ENCODE measurements around the gene DEPP1. TPM values are rescaled to one million over a fixed set of nuclear protein-coding genes. Genes with fewer than 3 reads are reported as not detected.

The DEPP1 gene
- total and polyA plus RNA-seq, 2 of the 13 experiments (the other 11 are each of a cell fraction or from before 2014, with no cell fraction given) = 14.8 to 270 TPM

GRCh38 chr10:45023426-45023825 lies 44.8 kb upstream of the DEPP1 start:
- 0% methylated on average over 2 of the region's 2 CpGs for WGBS (ENCODE audit: low lambda C conversion rate)
- intact Hi-C loops (cut with micrococcal nuclease; ENCODE audit: unreplicated experiment) = no loop called here
- CTCF ChIA-PET (ENCODE audit: low intra/inter-chr PET ratio, low total read pairs) = no interaction called here

More at GRCh38 chr10:45023426-45023825, 44.8 kb upstream of the DEPP1 start:
- no TSS peak for BruUV-seq (replicated peaks)
- Histone ChIP-seq H3K9me3 (ENCODE audit: low read length) (no peaks in the 10 kb centered on the region), H3K36me3 (replicated peaks in 1 of 2; ENCODE audit: control insufficient read depth in 1 of 2, insufficient read depth in 2 of 2, low read length in 2 of 2) (no peaks in the 10 kb centered on the region), H4K20me1 (ENCODE audit: insufficient read depth, low read length) (no peaks in the 10 kb centered on the region), H3K4me3 (replicated peaks in 1 of 3; ENCODE audit: insufficient read depth in 1 of 3, low read depth in 2 of 3, low read length in 3 of 3) (no peak overlapping the region), H3K27me3 (ENCODE audit: control insufficient read depth in 1 of 2, insufficient read depth in 2 of 2, low read length in 2 of 2) (no peaks in the 10 kb centered on the region), H3K4me2 (ENCODE audit: low read depth, low read length) (no peak overlapping the region), H3K9ac (ENCODE audit: insufficient read depth, low read depth, low read length) (no peak overlapping the region), H3K79me2 (ENCODE audit: insufficient read depth, low read length) (no peaks in the 10 kb centered on the region), H2AFZ (ENCODE audit: low read length) (no peak overlapping the region), H3K4me1 (ENCODE audit: insufficient read depth, low read length) (no peaks in the 10 kb centered on the region), H3K27ac (ENCODE audit: extremely low read length, insufficient read depth, low read length) (no peak overlapping the region)
- FAIRE-seq (no peak), ATAC-seq (no peak), DNase-seq (ENCODE audit: low spot score) (no peak)
- POLR2A ChIA-PET = no interaction called here
- in situ Hi-C loops (cut with HindIII; ENCODE audit: extremely low pct_ligation_motif_present, low pct_unique_long_range_greater_than_20kb) = loop anchor here (25.0 kb wide), 2 partner anchors 214 to 414 kb away; no protein-coding TSS in a partner anchor
- no peak for TF ChIP-seq ZNF329 (CRISPR knock-in tag; IDR thresholded peaks at IDR 0.05; ENCODE audit: low read depth)
- TF ChIP-seq ZNF138 (CRISPR knock-in tag; IDR thresholded peaks at IDR 0.05; ENCODE audit: low read depth) = no peak
- no peak for TF ChIP-seq E2F5 (CRISPR knock-in tag; conservative IDR thresholded peaks at IDR 0.05)
- TF ChIP-seq ZNF580 (CRISPR knock-in tag; IDR thresholded peaks at IDR 0.05; ENCODE audit: borderline replicate concordance, low read depth) = no peak
- no peak for TF ChIP-seq MEIS1 (CRISPR knock-in tag; IDR thresholded peaks at IDR 0.05; ENCODE audit: borderline replicate concordance)
- TF ChIP-seq ATF5 (CRISPR knock-in tag; IDR thresholded peaks at IDR 0.05; ENCODE audit: low read depth) = no peak
- TF ChIP-seq RBM22 (optimal IDR thresholded peaks at IDR 0.05; ENCODE audit: low read length) = no peak
- TF ChIP-seq TBX3 (IDR thresholded peaks at IDR 0.05; ENCODE audit: borderline replicate concordance) = no peak
- no peak for TF ChIP-seq NKX3-1 (CRISPR knock-in tag; IDR thresholded peaks at IDR 0.05)
- no peak for TF ChIP-seq ZNF558 (CRISPR knock-in tag; IDR thresholded peaks at IDR 0.05; ENCODE audit: borderline replicate concordance)
